A549 (cell line): ENCODE data around the gene CNTNAP1. TPM values are rescaled to one million over a fixed set of nuclear protein-coding genes. Genes with fewer than 3 reads are reported as not detected.

Experiments
- ATAC-seq, 2 experiments: fragments of 200-7000 bp in 1 of 2; fragments of >200 bp in 1 of 2; cut with Nextera tagmentation in 1 of 2; cut with Tn5 transposase in 1 of 2; 3 replicates each; pipeline versions ENCODE4 v1.8.0 to v1.9.1; 2018 to 2020; ENCODE audit warnings: mild to moderate bottlenecking in 1 of 2, moderate library complexity in 1 of 2
- CTCF ChIA-PET: fragments of 300-600 bp; sonication (Branson Sonifier 250); formaldehyde crosslinking; extraction: SDS; loops from one replicate; lab custom pipeline; 2021; ENCODE audit warnings: antibody characterized with exemption, inconsistent platforms; lab: Yijun Ruan, JAX
- POLR2A ChIA-PET: fragments of 350-600 bp; formaldehyde crosslinking; extraction: SDS; loops from one replicate; lab custom pipeline; 2021; ENCODE audit warnings: antibody characterized with exemption, inconsistent platforms; lab: Yijun Ruan, JAX
- DNase-seq, 2 experiments: peaks; one replicate each; pipeline versions ENCODE4 v3.0.0 to v3.0.0-alpha.2; 2011 to 2016; ENCODE audit warnings: low read depth in 1 of 2, low spot score in 1 of 2
- FAIRE-seq: peaks from 2 replicates; lab custom pipeline; 2011; peaks lifted over from hg19 to GRCh38; lab: Jason Lieb, UNC
- H3K27ac ChIP-seq, 2 experiments: fragments of >200 bp; sonication (Bioruptor Twin); formaldehyde crosslinking; 3 replicates each; pipeline ENCODE4 v1.5.1; 2016 to 2017
- H3K4me1 ChIP-seq: fragments of >200 bp; sonication (Bioruptor Twin); formaldehyde crosslinking; 3 replicates; pipeline ENCODE4 v1.6.1; 2016
- H3K4me2 ChIP-seq: fragments of >200 bp; sonication (Bioruptor Twin); formaldehyde crosslinking; 3 replicates; pipeline ENCODE4 v1.6.1; 2016
- H3K4me3 ChIP-seq: fragments of >200 bp; sonication (Bioruptor Twin); formaldehyde crosslinking; 3 replicates; pipeline ENCODE4 v1.5.1; 2016
- H3K9me3 ChIP-seq: fragments of >200 bp; sonication (Bioruptor Twin); formaldehyde crosslinking; 3 replicates; pipeline ENCODE4 v1.6.1; 2016
- CBX2 ChIP-seq: fragments of 200-600 bp; sonication (generic); IDR thresholded peaks from 2 replicates; pipeline ENCODE4 v1.6.1; 2016; ENCODE audit warnings: low read depth, mild to moderate bottlenecking, borderline replicate concordance
- CBX8 ChIP-seq: fragments of 200-600 bp; sonication (generic); IDR thresholded peaks from 2 replicates; pipeline ENCODE4 v1.6.1; 2016
- CEBPB ChIP-seq, 2 experiments: fragments of >200 bp in 1 of 2; sonication (Bioruptor Twin) in 1 of 2; formaldehyde crosslinking in 1 of 2; IDR thresholded peaks; 2 replicates each; pipeline ENCODE4 v1.6.1; 2012 to 2016
- CHD4 ChIP-seq: fragments of 200-600 bp; sonication (generic); IDR thresholded peaks from 2 replicates; pipeline ENCODE4 v1.6.1; 2016; ENCODE audit warnings: antibody characterized with exemption, mild to moderate bottlenecking, borderline replicate concordance
- EHF ChIP-seq: fragments of 250-450 bp; sonication (Bioruptor Pico); IDR thresholded peaks from 2 replicates; pipeline ENCODE4 v1.5.0; 2020; ENCODE audit warnings: mild to moderate bottlenecking
- FOXS1 ChIP-seq: fragments of 250-450 bp; sonication (Bioruptor Pico); IDR thresholded peaks from 2 replicates; pipeline ENCODE4 v1.5.0; 2020; ENCODE audit warnings: mild to moderate bottlenecking, moderate library complexity
- HEYL ChIP-seq: fragments of 250-450 bp; sonication (Bioruptor Pico); IDR thresholded peaks from 2 replicates; pipeline ENCODE4 v1.8.0; 2021; ENCODE audit warnings: mild to moderate bottlenecking, moderate library complexity
- HOXB13 ChIP-seq: fragments of 250-450 bp; sonication (Bioruptor Pico); IDR thresholded peaks from 2 replicates; pipeline ENCODE4 v1.5.0; 2020; ENCODE audit warnings: low read depth, mild to moderate bottlenecking, moderate library complexity
- HOXB5 ChIP-seq: fragments of 250-450 bp; sonication (Bioruptor Pico); IDR thresholded peaks from 2 replicates; pipeline ENCODE4 v1.5.0; 2020; ENCODE audit warnings: mild to moderate bottlenecking, moderate library complexity
- JUNB ChIP-seq: fragments of >200 bp; sonication (Bioruptor Twin); formaldehyde crosslinking; IDR thresholded peaks from 2 replicates; pipeline ENCODE4 v1.6.1; 2016
- KDM5A ChIP-seq: fragments of 200-600 bp; sonication (generic); IDR thresholded peaks from 2 replicates; pipeline ENCODE4 v1.6.1; 2016; ENCODE audit warnings: antibody characterized with exemption, mild to moderate bottlenecking
- NFE2L2 ChIP-seq: fragments of 150-350 bp; conservative IDR thresholded peaks from 2 replicates; pipeline ENCODE4 v1.6.1; 2014; ENCODE audit warnings: low read length
- NPAS2 ChIP-seq: fragments of 250-450 bp; sonication (Bioruptor Pico); IDR thresholded peaks from 2 replicates; pipeline ENCODE4 v1.8.0; 2022; ENCODE audit warnings: mild to moderate bottlenecking, moderate library complexity, borderline replicate concordance
- NR3C1 ChIP-seq: fragments of >200 bp; sonication (Bioruptor Twin); formaldehyde crosslinking; IDR thresholded peaks from 3 replicates; pipeline ENCODE4 v1.6.1; 2017
- POLR2AphosphoS2 ChIP-seq: conservative IDR thresholded peaks from 2 replicates; pipeline ENCODE4 v1.6.1; 2012; ENCODE audit warnings: low read length, improper control_type of control experiment, inconsistent platforms
- RAD21 ChIP-seq, 2 experiments: fragments of >200 bp in 1 of 2; sonication (Bioruptor Twin) in 1 of 2; formaldehyde crosslinking in 1 of 2; IDR thresholded peaks in 1 of 2; conservative IDR thresholded peaks in 1 of 2; 2 replicates in 1 of 2; 3 replicates in 1 of 2; pipeline ENCODE4 v1.6.1; 2012 to 2018; ENCODE audit warnings: inconsistent platforms in 1 of 2
- RARB ChIP-seq: fragments of 250-450 bp; sonication (Bioruptor Pico); IDR thresholded peaks from 2 replicates; pipeline ENCODE4 v1.8.0; 2021; ENCODE audit warnings: mild to moderate bottlenecking, moderate library complexity
- RCOR1 ChIP-seq: fragments of 150-350 bp; IDR thresholded peaks from 2 replicates; pipeline ENCODE4 v1.6.1; 2014; ENCODE audit warnings: antibody characterized with exemption, low read length, low read depth
- RFX5 ChIP-seq: fragments of 450-650 bp; IDR thresholded peaks from 2 replicates; pipeline ENCODE4 v1.7.1; 2014; ENCODE audit warnings: antibody characterized with exemption, mild to moderate bottlenecking, moderate library complexity
- RNF2 ChIP-seq: fragments of 200-600 bp; sonication (generic); IDR thresholded peaks from 2 replicates; pipeline ENCODE4 v1.6.1; 2016; ENCODE audit warnings: low read depth, mild to moderate bottlenecking, antibody characterized with exemption, moderate library complexity, borderline replicate concordance
- SMC3 ChIP-seq: fragments of >200 bp; sonication (Bioruptor Twin); formaldehyde crosslinking; IDR thresholded peaks from 3 replicates; pipeline ENCODE4 v1.6.1; 2018; ENCODE audit warnings: inconsistent platforms
- TFCP2L1 ChIP-seq: fragments of 250-450 bp; sonication (Bioruptor Pico); IDR thresholded peaks from 2 replicates; pipeline ENCODE4 v1.5.0; 2021; ENCODE audit warnings: mild to moderate bottlenecking
- TP53 ChIP-seq: fragments of 250-450 bp; sonication (Bioruptor Pico); IDR thresholded peaks from 2 replicates; pipeline ENCODE4 v1.5.0; 2021; ENCODE audit warnings: mild to moderate bottlenecking, moderate library complexity
- ZNF302 ChIP-seq: fragments of 250-450 bp; sonication (Bioruptor Pico); IDR thresholded peaks from 2 replicates; pipeline ENCODE4 v1.9.0; 2021; ENCODE audit warnings: inconsistent platforms, mild to moderate bottlenecking, moderate library complexity
- ZSCAN20 ChIP-seq: fragments of 250-450 bp; sonication (Bioruptor Pico); IDR thresholded peaks from 2 replicates; pipeline ENCODE4 v1.8.0; 2022; ENCODE audit warnings: mild to moderate bottlenecking, moderate library complexity
- WGBS: methylation state at CpG from one replicate; pipeline ENCODE4 v1.1.6; 2017; ENCODE audit errors: missing lambda C conversion rate; 5-methylcytosine and 5-hydroxymethylcytosine counted together
- polyA plus RNA-seq, 4 experiments: library from polyadenylated mRNA; depleted of rRNA in 3 of 4; stranded (reverse); fragments of >200 nt; fragmentation: RNase III in 1 of 4; extraction: RNeasy Plus Mini Kit Qiagen cat#74134 plus additional on column Dnase treatment in 1 of 4; gene quantifications; 2 replicates in 3 of 4; 3 replicates in 1 of 4; pipeline ENCODE4 v1.2.3, GENCODE V29; 2011 to 2017
- TF ChIP-seq, protein P1 (sequence below): fragments of 250-450 bp; sonication (Bioruptor Pico); IDR thresholded peaks from 2 replicates; pipeline ENCODE4 v1.5.0; 2020; ENCODE audit warnings: low read depth, mild to moderate bottlenecking, moderate library complexity
- TF ChIP-seq, protein P2 (sequence below): fragments of >200 bp; sonication (Bioruptor Twin); formaldehyde crosslinking; IDR thresholded peaks from 3 replicates; pipeline ENCODE4 v1.5.1; 2016
- TF ChIP-seq, protein P3 (sequence below): IDR thresholded peaks from 2 replicates; pipeline ENCODE4 v1.6.1; 2012

Gene CNTNAP1
- polyA plus RNA-seq, 2 of the 4 experiments (the other 2 are of a cell fraction), result 6.3 to 8.2 TPM

GRCh38 chr17:42670789-42671657 is 11.3 kb upstream of the CNTNAP1 start:
- ATAC-seq, result no peak
- Histone ChIP-seq H3K4me1 (peaks cover 54% of the 10 kb centered on the region), H3K4me2 (no peak overlapping the region), H3K4me3 (no peak overlapping the region), H3K27ac (no peak overlapping the region), H3K9me3 (no peaks in the 10 kb centered on the region)
- no peak for DNase-seq
- ChIA-PET POLR2A (interaction anchor here (0.6 kb wide), 1 partner anchor 15 kb away, joined by 3 read pairs; no protein-coding TSS in a partner anchor), CTCF (interaction anchor here (0.8 to 15.7 kb wide), 8 partner anchors 8 to 93 kb away, joined by 4 to 394 read pairs (median 7); partner anchors contain the start of genes PLEKHH3, PSMC3IP and TUBG2)
- TF ChIP-seq, protein P1, sequence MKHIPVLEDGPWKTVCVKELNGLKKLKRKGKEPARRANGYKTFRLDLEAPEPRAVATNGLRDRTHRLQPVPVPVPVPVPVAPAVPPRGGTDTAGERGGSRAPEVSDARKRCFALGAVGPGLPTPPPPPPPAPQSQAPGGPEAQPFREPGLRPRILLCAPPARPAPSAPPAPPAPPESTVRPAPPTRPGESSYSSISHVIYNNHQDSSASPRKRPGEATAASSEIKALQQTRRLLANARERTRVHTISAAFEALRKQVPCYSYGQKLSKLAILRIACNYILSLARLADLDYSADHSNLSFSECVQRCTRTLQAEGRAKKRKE, result no peak
- TF ChIP-seq HOXB5, result no peak
- no peak for TF ChIP-seq CBX8
- no peak for TF ChIP-seq JUNB
- TF ChIP-seq KDM5A, result no peak
- TF ChIP-seq HEYL (CRISPR knock-in tag), result no peak
- TF ChIP-seq TP53 (CRISPR knock-in tag), result 0 out of 2 replicates have a peak, but pooled peaks have one; percentile 29
- TF ChIP-seq CHD4, result no peak
- no peak for FAIRE-seq
- WGBS, result 93% methylated on average over 49 of the region's 50 CpGs

GRCh38 chr17:42672038-42672437 is 10.3 kb upstream of the CNTNAP1 start:
- DNase-seq (no peak), FAIRE-seq (no peak), ATAC-seq (no peak)
- CTCF ChIA-PET, result interaction anchor here (1.3 to 15.7 kb wide), 6 partner anchors 7 to 92 kb away, joined by 4 to 394 read pairs (median 24); partner anchors contain the start of genes PLEKHH3, PSMC3IP and TUBG2
- Histone ChIP-seq H3K4me3 (no peak overlapping the region), H3K4me2 (no peak overlapping the region), H3K9me3 (no peaks in the 10 kb centered on the region), H3K27ac (peak overlapping the region in 1 of 2 experiments; percentile 13; a peak in 1 of 6 replicates), H3K4me1 (peaks cover 48% of the 10 kb centered on the region)
- POLR2A ChIA-PET, result no interaction called here
- TF ChIP-seq NR3C1 (no peak), SMC3 (no peak), ZNF302 (CRISPR knock-in tag) (no peak), CEBPB (IDR thresholded peaks at IDR 0.05) (no peak), TFCP2L1 (CRISPR knock-in tag) (no peak), RFX5 (no peak), FOXS1 (CRISPR knock-in tag) (no peak), ZSCAN20 (CRISPR knock-in tag) (no peak), NFE2L2 (no peak), RARB (no peak)
- TF ChIP-seq, protein P2, sequence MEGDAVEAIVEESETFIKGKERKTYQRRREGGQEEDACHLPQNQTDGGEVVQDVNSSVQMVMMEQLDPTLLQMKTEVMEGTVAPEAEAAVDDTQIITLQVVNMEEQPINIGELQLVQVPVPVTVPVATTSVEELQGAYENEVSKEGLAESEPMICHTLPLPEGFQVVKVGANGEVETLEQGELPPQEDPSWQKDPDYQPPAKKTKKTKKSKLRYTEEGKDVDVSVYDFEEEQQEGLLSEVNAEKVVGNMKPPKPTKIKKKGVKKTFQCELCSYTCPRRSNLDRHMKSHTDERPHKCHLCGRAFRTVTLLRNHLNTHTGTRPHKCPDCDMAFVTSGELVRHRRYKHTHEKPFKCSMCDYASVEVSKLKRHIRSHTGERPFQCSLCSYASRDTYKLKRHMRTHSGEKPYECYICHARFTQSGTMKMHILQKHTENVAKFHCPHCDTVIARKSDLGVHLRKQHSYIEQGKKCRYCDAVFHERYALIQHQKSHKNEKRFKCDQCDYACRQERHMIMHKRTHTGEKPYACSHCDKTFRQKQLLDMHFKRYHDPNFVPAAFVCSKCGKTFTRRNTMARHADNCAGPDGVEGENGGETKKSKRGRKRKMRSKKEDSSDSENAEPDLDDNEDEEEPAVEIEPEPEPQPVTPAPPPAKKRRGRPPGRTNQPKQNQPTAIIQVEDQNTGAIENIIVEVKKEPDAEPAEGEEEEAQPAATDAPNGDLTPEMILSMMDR, result no peak
- WGBS, result 97% methylated on average over 17 of the region's 28 CpGs

DNA sequence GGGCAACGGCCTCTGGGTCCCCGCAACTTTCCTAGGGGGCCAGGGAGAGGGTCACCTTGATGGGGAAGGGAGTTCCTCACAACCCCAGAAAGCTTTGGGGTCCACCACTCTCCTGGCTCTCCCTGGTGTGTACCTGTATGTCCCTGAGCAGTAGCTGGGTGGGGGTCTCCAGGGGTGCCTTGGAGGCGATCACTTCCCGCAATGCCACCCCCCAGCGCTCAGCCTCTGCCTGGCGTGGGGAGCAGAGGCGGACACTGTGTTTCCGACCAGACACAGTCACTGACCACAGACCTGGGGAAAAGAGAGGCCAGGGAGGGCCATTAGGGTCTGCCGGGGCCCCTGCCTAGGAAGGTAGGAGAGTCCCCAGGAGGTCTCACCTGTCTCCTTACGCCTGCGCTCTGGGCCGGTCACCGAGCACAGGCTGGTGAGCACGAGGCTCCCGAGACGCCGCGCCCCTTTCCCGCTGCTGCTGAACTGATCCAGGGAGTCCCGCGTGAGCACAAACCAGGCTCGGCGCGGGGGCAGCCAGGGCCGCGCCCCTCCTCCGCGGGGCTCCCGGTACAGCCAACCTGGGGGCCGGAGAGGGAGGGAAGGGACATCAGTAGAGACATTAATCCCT is 9.0 kb upstream of the CNTNAP1 start:
- DNase-seq (no peak), FAIRE-seq (no peak), ATAC-seq (no peak)
- H3K27ac ChIP-seq, result peak overlapping the region in 1 of 2 experiments; percentile 95; a peak in 3 of 6 replicates
- H3K4me2 ChIP-seq, result peak overlapping the region; percentile 99
- POLR2A ChIA-PET, result interaction anchor here (1.1 to 1.6 kb wide), 3 partner anchors 14 to 64 kb away, joined by 3 to 7 read pairs (median 7); partner anchors contain the start of genes RETREG3, TUBG1 and TUBG2
- H3K4me3 ChIP-seq, result no peak overlapping the region
- 90% methylated on average over 30 of the region's 30 CpGs for WGBS
- CTCF ChIA-PET, result interaction anchor here (0.5 to 15.7 kb wide), 20 partner anchors 10 to 173 kb away, joined by 3 to 394 read pairs (median 4); partner anchors contain the start of genes PSMC3IP, RETREG3, TUBG1 and TUBG2
- peaks cover 41% of the 10 kb centered on the region for H3K4me1 ChIP-seq
- H3K9me3 ChIP-seq, result no peaks in the 10 kb centered on the region
- TF ChIP-seq RFX5, result no peak
- no peak for TF ChIP-seq RAD21 (conservative IDR thresholded peaks at IDR 0.05 in 1 of 2, IDR thresholded peaks at IDR 0.05 in 1 of 2)
- no peak for TF ChIP-seq EHF (CRISPR knock-in tag)
- TF ChIP-seq POLR2AphosphoS2, result no peak
- TF ChIP-seq ZSCAN20 (CRISPR knock-in tag), result no peak
- TF ChIP-seq CBX2, result no peak
- TF ChIP-seq, protein P3, sequence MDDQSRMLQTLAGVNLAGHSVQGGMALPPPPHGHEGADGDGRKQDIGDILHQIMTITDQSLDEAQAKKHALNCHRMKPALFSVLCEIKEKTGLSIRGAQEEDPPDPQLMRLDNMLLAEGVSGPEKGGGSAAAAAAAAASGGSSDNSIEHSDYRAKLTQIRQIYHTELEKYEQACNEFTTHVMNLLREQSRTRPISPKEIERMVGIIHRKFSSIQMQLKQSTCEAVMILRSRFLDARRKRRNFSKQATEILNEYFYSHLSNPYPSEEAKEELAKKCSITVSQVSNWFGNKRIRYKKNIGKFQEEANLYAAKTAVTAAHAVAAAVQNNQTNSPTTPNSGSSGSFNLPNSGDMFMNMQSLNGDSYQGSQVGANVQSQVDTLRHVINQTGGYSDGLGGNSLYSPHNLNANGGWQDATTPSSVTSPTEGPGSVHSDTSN, result no peak
- TF ChIP-seq NPAS2 (CRISPR knock-in tag), result no peak
- TF ChIP-seq HOXB13 (CRISPR knock-in tag), result no peak
- TF ChIP-seq RNF2, result no peak
- no peak for TF ChIP-seq CEBPB (IDR thresholded peaks at IDR 0.05)
- TF ChIP-seq RCOR1, result no peak
